HepG2 (cell line): ENCODE results near the gene ZNF488. TPM values are rescaled to one million over a fixed set of nuclear protein-coding genes. Genes with fewer than 3 reads are reported as not detected.

ENCODE experiments used
- ATAC-seq: fragments of 200-7000 bp; cut with Tn5 transposase; 3 replicates; pipeline ENCODE4 v1.9.1; 2020; ENCODE audit warnings: mild to moderate bottlenecking, moderate library complexity
- BruUV-seq: library from RNA; stranded (reverse); fragments of 400-500 nt; replicated peaks from 2 replicates; lab custom pipeline; 2021; lab: Mats Ljungman, UMichigan
- CTCF ChIA-PET: fragments of 300-600 bp; formaldehyde crosslinking; extraction: SDS; loops from one replicate; lab custom pipeline; 2021; ENCODE audit warnings: low total read pairs, inconsistent platforms, low intra/inter-chr PET ratio; lab: Yijun Ruan, JAX
- POLR2A ChIA-PET: fragments of 350-600 bp; sonication (Branson Sonifier 250); formaldehyde crosslinking; loops from one replicate; lab custom pipeline; 2020; ENCODE audit warnings: antibody characterized with exemption, inconsistent platforms; lab: Yijun Ruan, JAX
- DNase-seq: peaks from one replicate; pipeline ENCODE4 v3.0.0-alpha.2; 2015; ENCODE audit warnings: low spot score
- FAIRE-seq: peaks from 3 replicates; lab custom pipeline; 2011; peaks lifted over from hg19 to GRCh38; lab: Jason Lieb, UNC
- H2AFZ ChIP-seq: one replicate; pipeline ENCODE4 v1.6.1; 2011; ENCODE audit warnings: low read length, inconsistent platforms
- H3K27ac ChIP-seq: fragments of 300-600 bp; 3 replicates; pipeline ENCODE4 v1.8.0; 2011; ENCODE audit warnings: mixed run types, mild to moderate bottlenecking, mixed read lengths, low read length, inconsistent platforms; ENCODE audit not compliant: insufficient read depth; ENCODE audit errors: extremely low read length
- H3K27me3 ChIP-seq, 2 experiments: fragments of 200-600 bp in 1 of 2; 2 replicates in 1 of 2; 3 replicates in 1 of 2; pipeline versions ENCODE4 v1.6.0 to v1.8.0; 2011; ENCODE audit warnings: low read length in 2 of 2, mild to moderate bottlenecking in 2 of 2, moderate library complexity in 2 of 2, inconsistent platforms in 1 of 2; ENCODE audit not compliant: insufficient read depth in 2 of 2, control insufficient read depth in 1 of 2
- H3K36me3 ChIP-seq, 2 experiments: fragments of 200-600 bp in 1 of 2; replicated peaks in 1 of 2; 2 replicates in 1 of 2; 3 replicates in 1 of 2; pipeline versions ENCODE4 v1.5.1 to v1.8.0; 2011; ENCODE audit warnings: low read length in 2 of 2, inconsistent platforms in 1 of 2; ENCODE audit not compliant: insufficient read depth in 2 of 2, control insufficient read depth in 1 of 2
- H3K4me1 ChIP-seq: 2 replicates; pipeline ENCODE4 v1.5.1; 2012; ENCODE audit warnings: low read length, inconsistent platforms; ENCODE audit not compliant: insufficient read depth
- H3K4me2 ChIP-seq: 2 replicates; pipeline ENCODE4 v1.6.0; 2011; ENCODE audit warnings: low read depth, low read length, inconsistent platforms
- H3K4me3 ChIP-seq, 3 experiments: fragments of 200-600 bp in 1 of 3; sonication (generic), shearing (Covaris generic) in 1 of 3; replicated peaks in 1 of 3; 2 replicates each; pipeline ENCODE4 v1.5.1; 2011 to 2016; ENCODE audit warnings: low read length in 3 of 3, inconsistent platforms in 2 of 3, low read depth in 2 of 3, mild to moderate bottlenecking in 2 of 3, control low read depth in 1 of 3, mixed read lengths in 1 of 3; ENCODE audit not compliant: insufficient read depth in 1 of 3
- H3K79me2 ChIP-seq: one replicate; pipeline ENCODE4 v1.6.1; 2011; ENCODE audit warnings: low read length, inconsistent platforms; ENCODE audit not compliant: insufficient read depth
- H3K9ac ChIP-seq: 2 replicates; pipeline ENCODE4 v1.6.0; 2011; ENCODE audit warnings: mild to moderate bottlenecking, low read depth, low read length, inconsistent platforms; ENCODE audit not compliant: insufficient read depth
- H3K9me3 ChIP-seq: 2 replicates; pipeline ENCODE4 v1.5.1; 2012; ENCODE audit warnings: mild to moderate bottlenecking, low read length
- H4K20me1 ChIP-seq: 2 replicates; pipeline ENCODE4 v1.6.0; 2011; ENCODE audit warnings: inconsistent platforms, mild to moderate bottlenecking, low read length, moderate library complexity; ENCODE audit not compliant: insufficient read depth
- FOXM1 ChIP-seq: sonication (generic); formaldehyde crosslinking; IDR thresholded peaks from 2 replicates; pipeline ENCODE4 v1.5.0; 2020; ENCODE audit warnings: missing genetic modification reagents
- SCMH1 ChIP-seq: sonication (generic); formaldehyde crosslinking; IDR thresholded peaks from 2 replicates; pipeline ENCODE4 v1.9.0; 2021; ENCODE audit warnings: missing genetic modification reagents, mild to moderate bottlenecking, borderline replicate concordance
- SYNCRIP ChIP-seq: fragments of 200-400 bp; formaldehyde crosslinking; IDR thresholded peaks from 2 replicates; pipeline ENCODE4 v1.6.1; 2018; ENCODE audit warnings: mild to moderate bottlenecking, low read depth, low read length; ENCODE audit not compliant: insufficient read depth
- ZMYM4 ChIP-seq: sonication (generic); formaldehyde crosslinking; IDR thresholded peaks from 2 replicates; pipeline ENCODE4 v1.8.1; 2023; ENCODE audit warnings: mild to moderate bottlenecking, missing genetic modification reagents
- ZNF12 ChIP-seq: sonication (generic); formaldehyde crosslinking; IDR thresholded peaks from 2 replicates; pipeline ENCODE4 v1.5.0; 2020; ENCODE audit warnings: missing genetic modification reagents
- ZNF432 ChIP-seq: sonication (generic); formaldehyde crosslinking; IDR thresholded peaks from 2 replicates; pipeline ENCODE4 v1.5.0; 2020; ENCODE audit warnings: missing genetic modification reagents, mild to moderate bottlenecking, borderline replicate concordance
- ZNF614 ChIP-seq: IDR thresholded peaks from 2 replicates; pipeline ENCODE4 v1.6.1; 2018; ENCODE audit warnings: missing biosample characterization, missing genetic modification reagents, inconsistent platforms, borderline replicate concordance
- ZNF709 ChIP-seq: sonication (generic); formaldehyde crosslinking; IDR thresholded peaks from 2 replicates; pipeline ENCODE4 v1.5.0; 2020; ENCODE audit warnings: mild to moderate bottlenecking, missing genetic modification reagents
- WGBS: methylation state at CpG from one replicate; pipeline ENCODE4 v1.1.6; 2017; ENCODE audit warnings: low lambda C conversion rate; 5-methylcytosine and 5-hydroxymethylcytosine counted together
- in situ Hi-C: cut with HindIII; loops from 2 replicates; pipeline ENCODE4 v1.10.0; 2017; ENCODE audit warnings: low pct_unique_long_range_greater_than_20kb; ENCODE audit not compliant: extremely low pct_ligation_motif_present
- intact Hi-C: fragments of 100-400 bp; cut with micrococcal nuclease; formaldehyde crosslinking; loops from one replicate; pipeline ENCODE4 v1.10.0; 2022; ENCODE audit not compliant: unreplicated experiment
- polyA plus RNA-seq, 8 experiments: library from polyadenylated mRNA; depleted of rRNA in 3 of 8; stranded (reverse) in 7 of 8; unstranded in 1 of 8; fragments of >200 nt; fragmentation: Illumina TruSeq in 4 of 8; extraction: Trizol in 4 of 8; gene quantifications; 2 replicates each; pipeline versions ENCODE4 v1.2.1 to v1.2.3, GENCODE V29; 2011 to 2016; ENCODE audit warnings: low read depth in 4 of 8, missing spikeins in 1 of 8, mixed read lengths in 1 of 8; ENCODE audit not compliant: insufficient read depth in 1 of 8
- total RNA-seq, 5 experiments: library from RNA; depleted of rRNA; stranded (reverse); fragments of >200 nt; fragmentation: Illumina TruSeq; extraction: Trizol; gene quantifications; 2 replicates each; pipeline ENCODE4 v1.2.3, GENCODE V29; 2016; ENCODE audit warnings: low read depth in 1 of 5

ZNF488 gene
- total and polyA plus RNA-seq, 2 of the 13 experiments (the other 11 are each of a cell fraction or from before 2014, with no cell fraction given), result 0.13 to 0.15 TPM

DNA sequence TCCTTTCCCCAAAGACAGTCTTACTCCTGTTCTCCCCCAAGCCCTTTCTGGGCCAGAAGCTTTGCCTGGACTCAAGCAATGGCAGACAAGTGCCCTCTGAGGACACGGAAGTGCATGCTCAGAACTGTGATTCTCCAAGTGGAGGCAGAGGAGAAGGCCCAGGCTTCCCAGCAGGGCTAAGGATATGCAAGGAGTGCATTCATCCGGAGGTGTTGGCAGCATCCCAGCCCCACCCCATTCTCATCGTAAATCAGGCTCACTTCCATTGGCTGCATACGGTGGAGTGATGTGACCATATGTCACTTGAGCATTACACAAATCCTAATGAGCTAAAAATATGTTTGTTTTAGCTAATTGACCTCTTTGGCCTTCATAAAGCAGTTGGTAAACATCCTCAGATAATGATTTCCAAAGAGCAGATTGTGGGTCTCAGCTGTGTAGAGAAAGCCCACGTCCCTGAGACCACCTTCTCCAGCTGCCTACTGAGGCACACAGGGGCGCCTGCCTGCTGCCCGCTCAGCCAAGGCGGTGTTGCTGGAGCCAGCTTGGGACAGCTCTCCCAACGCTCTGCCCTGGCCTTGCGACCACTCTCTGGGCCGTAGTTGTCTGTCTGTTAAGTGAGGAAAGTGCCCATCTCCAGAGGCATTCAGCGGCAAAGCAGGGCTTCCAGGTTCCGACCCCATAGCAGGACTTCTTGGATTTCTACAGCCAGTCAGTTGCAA, 37.4 kb downstream of the ZNF488 start:
- TF ChIP-seq ZMYM4 (CRISPR knock-in tag) (no peak), FOXM1 (CRISPR knock-in tag) (no peak), SYNCRIP (no peak), ZNF614 (no peak), ZNF709 (no peak), ZNF12 (CRISPR knock-in tag) (no peak), ZNF432 (CRISPR knock-in tag) (no peak), SCMH1 (no peak)
- ChIA-PET POLR2A (no interaction called here), CTCF (no interaction called here)
- no peaks in the 10 kb centered on the region for H3K36me3 ChIP-seq
- intact Hi-C loops, result no loop called here
- no TSS peak for BruUV-seq
- H3K4me3 ChIP-seq, result no peak overlapping the region
- no peaks in the 10 kb centered on the region for H3K9me3 ChIP-seq
- no peaks in the 10 kb centered on the region for H4K20me1 ChIP-seq
- H3K27ac ChIP-seq, result no peak overlapping the region
- in situ Hi-C loops, result no loop called here
- WGBS, result 51% methylated on average over 10 of the region's 13 CpGs
- no peaks in the 10 kb centered on the region for H3K4me1 ChIP-seq
- no peak overlapping the region for H2AFZ ChIP-seq
- H3K27me3 ChIP-seq, result peaks cover 3 to 9% of the 10 kb centered on the region in 2 experiments; a peak in 3 of 5 replicates
- no peak for FAIRE-seq
- H3K79me2 ChIP-seq, result no peaks in the 10 kb centered on the region
- no peak for ATAC-seq
- no peak for DNase-seq
- no peak overlapping the region for H3K9ac ChIP-seq
- H3K4me2 ChIP-seq, result no peak overlapping the region
